Natural killer cell (primary cell): Measurements from ENCODE around the gene GBP1. TPM values are rescaled to one million over a fixed set of nuclear protein-coding genes. Genes with fewer than 3 reads are reported as not detected.
A peak's percentile ranks its signal among the peaks of the same experiment; 100 is the strongest.
"Not testable (repeated sequence)": the region's sequence is repeated elsewhere in the genome, so short reads cannot be mapped to it uniquely, and the experiment has no call there.

Source experiments
- ATAC-seq, 3 donors: fragments of 150-1000 bp in 2 of 3; fragments of 200-7000 bp in 1 of 3; cut with Tn5 transposase; 1 replicate in 1 of 3; 2 replicates in 2 of 3; pipeline ENCODE4 v1.10.0; 2021; ENCODE audit warnings: mild to moderate bottlenecking in 2 of 3, moderate library complexity in 2 of 3
- DNase-seq, 2 donors: peaks; one replicate each; pipeline versions ENCODE4 v3.0.0 to v3.0.0-alpha.2; 2013 to 2021; ENCODE audit warnings: mixed read lengths in 1 of 2
- H3K27ac ChIP-seq: one replicate; pipeline ENCODE4 v1.5.1; 2013; ENCODE audit warnings: mild to moderate bottlenecking, low read length
- H3K27me3 ChIP-seq: one replicate; pipeline ENCODE4 v1.6.1; 2013; ENCODE audit warnings: low read length; ENCODE audit not compliant: control insufficient read depth, insufficient read depth
- H3K36me3 ChIP-seq: one replicate; pipeline ENCODE4 v1.6.1; 2013; ENCODE audit warnings: low read length; ENCODE audit not compliant: control insufficient read depth, insufficient read depth
- H3K4me1 ChIP-seq: one replicate; pipeline ENCODE4 v1.6.1; 2013; ENCODE audit warnings: low read length; ENCODE audit not compliant: control insufficient read depth, insufficient read depth
- H3K4me3 ChIP-seq: one replicate; pipeline ENCODE4 v1.5.1; 2013; ENCODE audit warnings: low read length
- H3K9me3 ChIP-seq: one replicate; pipeline ENCODE4 v1.6.1; 2013; ENCODE audit warnings: low read length; ENCODE audit not compliant: control insufficient read depth, insufficient read depth
- H3K27ac Mint-ChIP-seq, 2 donors: one replicate each; pipeline ENCODE4 v1.8.0; 2022; ENCODE audit warnings: mild to moderate bottlenecking in 2 of 2, mixed read lengths in 2 of 2, moderate library complexity in 1 of 2
- H3K27me3 Mint-ChIP-seq, 2 donors: one replicate each; pipeline ENCODE4 v1.8.0; 2022; ENCODE audit warnings: low read depth in 2 of 2, mixed read lengths in 2 of 2
- H3K36me3 Mint-ChIP-seq: one replicate; pipeline ENCODE4 v1.8.0; 2022; ENCODE audit warnings: mixed read lengths
- H3K4me1 Mint-ChIP-seq, 2 donors: one replicate each; pipeline ENCODE4 v1.8.0; 2022; ENCODE audit warnings: mixed read lengths in 2 of 2
- H3K4me3 Mint-ChIP-seq: one replicate; pipeline ENCODE4 v1.8.0; 2022; ENCODE audit warnings: mild to moderate bottlenecking, moderate library complexity, mixed read lengths
- H3K9me3 Mint-ChIP-seq, 2 donors: one replicate each; pipeline ENCODE4 v1.8.0; 2022; ENCODE audit warnings: mixed read lengths in 2 of 2
- CTCF ChIP-seq: fragments of 200-600 bp; IDR thresholded peaks from one replicate; pipeline ENCODE4 v1.8.0; 2022; ENCODE audit warnings: antibody characterized with exemption
- WGBS: methylation state at CpG from one replicate; pipeline ENCODE4 v1.1.7; 2013; ENCODE audit warnings: missing lambda C conversion rate; ENCODE audit not compliant: insufficient coverage; 5-methylcytosine and 5-hydroxymethylcytosine counted together
- intact Hi-C: fragments of 100-400 bp; cut with micrococcal nuclease; formaldehyde crosslinking; loops from one replicate; pipeline ENCODE4 v1.14.2; 2022
- total RNA-seq, 4 donors: library from RNA; stranded (reverse); fragments of 120-200 nt in 1 of 4; gene quantifications; one replicate each; pipeline versions ENCODE4 v1.2.3 to v1.2.4, GENCODE V29; 2013 to 2022

The GBP1 gene
- total RNA-seq, 3 donors from 2014 or later (not counting 1 experiment from before 2014, with no cell fraction given) = 32.0 to 41.2 (median 34.8) TPM

GRCh38 chr1:89072466-89073065, 7.6 kb upstream of the GBP1 start:
- H3K9me3 ChIP-seq, intact Hi-C loops: not testable (repeated sequence)
- peaks cover 24% of the 10 kb centered on the region for H3K36me3 Mint-ChIP-seq

GRCh38 chr1:89070509-89070908, 5.5 kb upstream of the GBP1 start:
- Histone ChIP-seq H3K27ac (peak overlapping the region; percentile 45), H3K4me1 (peaks cover 5% of the 10 kb centered on the region), H3K36me3 (no peaks in the 10 kb centered on the region), H3K9me3 (no peaks in the 10 kb centered on the region), H3K4me3 (peak overlapping the region; percentile 37), H3K27me3 (no peaks in the 10 kb centered on the region)
- peaks cover 2 to 6% of the 10 kb centered on the region in 2 donors for H3K9me3 Mint-ChIP-seq
- peaks cover 0 to 3% of the 10 kb centered on the region in 2 donors for H3K27me3 Mint-ChIP-seq
- 71% methylated on average over 1 of the region's 1 CpG for WGBS
- peak overlapping the region; percentile 90 to 93 for H3K27ac Mint-ChIP-seq
- no peak for TF ChIP-seq CTCF
- H3K36me3 Mint-ChIP-seq = peaks cover 24% of the 10 kb centered on the region
- ATAC-seq (peak in 1 of 3 donors; percentile 21), DNase-seq (no peak)
- intact Hi-C loops = no loop called here
- H3K4me3 Mint-ChIP-seq = peak overlapping the region; percentile 94
- H3K4me1 Mint-ChIP-seq = peaks cover 13 to 21% of the 10 kb centered on the region in 2 donors

More at GRCh38 chr1:89072466-89073065, 7.6 kb upstream of the GBP1 start:
- not testable (repeated sequence) for H3K27me3 Mint-ChIP-seq, H3K9me3 Mint-ChIP-seq, H3K36me3 ChIP-seq, H3K4me3 Mint-ChIP-seq, ATAC-seq, H3K27ac ChIP-seq, DNase-seq, H3K4me3 ChIP-seq, H3K27ac Mint-ChIP-seq, H3K4me1 ChIP-seq, H3K27me3 ChIP-seq
- peaks cover 11 to 21% of the 10 kb centered on the region in 2 donors for H3K4me1 Mint-ChIP-seq
- WGBS = 81% methylated on average over 8 of the region's 8 CpGs

- intact Hi-C loops = loop anchor here (5.0 kb wide), 2 partner anchors 48 to 207 kb away; partner anchors contain the start of gene GBP3
- peak overlapping the region; percentile 94 for H3K4me3 Mint-ChIP-seq
- H3K27me3 Mint-ChIP-seq = peaks cover 0 to 3% of the 10 kb centered on the region in 2 donors
- 17% methylated on average over 1 of the region's 2 CpGs for WGBS
- no peak for TF ChIP-seq CTCF
- Histone ChIP-seq H3K27ac (peak overlapping the region; percentile 45), H3K36me3 (no peaks in the 10 kb centered on the region), H3K4me3 (peak overlapping the region; percentile 37), H3K4me1 (peaks cover 6% of the 10 kb centered on the region), H3K9me3 (no peaks in the 10 kb centered on the region), H3K27me3 (no peaks in the 10 kb centered on the region)
- peaks cover 23% of the 10 kb centered on the region for H3K36me3 Mint-ChIP-seq
- H3K27ac Mint-ChIP-seq = peak overlapping the region; percentile 90 to 93
- peaks cover 2 to 6% of the 10 kb centered on the region in 2 donors for H3K9me3 Mint-ChIP-seq
- DNase-seq (peak in 1 of 2 donors; percentile 62), ATAC-seq (peak in 2 of 3 donors; percentile 31 to 40)
- H3K4me1 Mint-ChIP-seq = peaks cover 19 to 21% of the 10 kb centered on the region in 2 donors
Measured at GRCh38 chr1:89069951-89070350, 4.9 kb upstream of the GBP1 start.

- TF ChIP-seq CTCF = no peak
- H3K27ac Mint-ChIP-seq = peak overlapping the region; percentile 73 to 90
- peaks cover 7% of the 10 kb centered on the region for H3K36me3 Mint-ChIP-seq
- H3K27me3 Mint-ChIP-seq = peaks cover 0 to 3% of the 10 kb centered on the region in 2 donors
- peaks cover 6% of the 10 kb centered on the region for H3K4me1 ChIP-seq
- H3K4me1 Mint-ChIP-seq = peaks cover 35 to 36% of the 10 kb centered on the region in 2 donors
- no peaks in the 10 kb centered on the region for H3K36me3 ChIP-seq
- intact Hi-C loops = loop anchor here (5.0 kb wide), 2 partner anchors 46 to 209 kb away; partner anchors contain the start of gene GBP3
- no peaks in the 10 kb centered on the region for H3K27me3 ChIP-seq
- no peak overlapping the region for H3K27ac ChIP-seq
- DNase-seq (no peak), ATAC-seq (no peak)
- H3K4me3 ChIP-seq = no peak overlapping the region
- H3K4me3 Mint-ChIP-seq = peak overlapping the region; percentile 3
- no peaks in the 10 kb centered on the region for H3K9me3 ChIP-seq
- H3K9me3 Mint-ChIP-seq = peaks cover 0 to 3% of the 10 kb centered on the region in 2 donors
Measured at GRCh38 chr1:89068291-89068690, 3.3 kb upstream of the GBP1 start.
